22Rv1 (cell line): ENCODE data around the gene SUSD3.

Experiments
- H3K27ac ChIP-seq: fragments of 450-650 bp; 2 replicates; pipeline ENCODE4 v1.5.1; 2017
- CTCF ChIP-seq: fragments of 450-650 bp; IDR thresholded peaks from 2 replicates; pipeline ENCODE4 v1.5.1; 2017; ENCODE audit warnings: mild to moderate bottlenecking
- ZFX ChIP-seq: fragments of 450-650 bp; IDR thresholded peaks from 2 replicates; pipeline ENCODE4 v1.6.1; 2017; ENCODE audit warnings: antibody characterized with exemption, borderline replicate concordance

Gene SUSD3

GRCh38 chr9:93031629-93032430 is 26.7 kb upstream of the SUSD3 start:
- no peak overlapping the region for H3K27ac ChIP-seq
- TF ChIP-seq ZFX: no peak
- no peak for TF ChIP-seq CTCF

- no peak for TF ChIP-seq ZFX
- no peak for TF ChIP-seq CTCF
Measured at GRCh38 chr9:93032545-93032944, 26.0 kb upstream of the SUSD3 start.

GRCh38 chr9:93033531-93033930 is 25.0 kb upstream of the SUSD3 start:
- TF ChIP-seq CTCF (no peak), ZFX (no peak)
- H3K27ac ChIP-seq: no peak overlapping the region

More at GRCh38 chr9:93032545-93032944, 26.0 kb upstream of the SUSD3 start:
- H3K27ac ChIP-seq: no peak overlapping the region

- TF ChIP-seq CTCF: no peak
- no peak for TF ChIP-seq ZFX
- no peak overlapping the region for H3K27ac ChIP-seq
Measured at GRCh38 chr9:93035106-93035660, 23.3 kb upstream of the SUSD3 start.

GRCh38 chr9:93035821-93036351 is 22.6 kb upstream of the SUSD3 start:
- H3K27ac ChIP-seq: no peak overlapping the region
- TF ChIP-seq CTCF (no peak), ZFX (no peak)

GRCh38 chr9:93036887-93037475 is 21.5 kb upstream of the SUSD3 start:
- TF ChIP-seq CTCF (no peak), ZFX (no peak)
- no peak overlapping the region for H3K27ac ChIP-seq

GRCh38 chr9:93037476-93037971 is 21.0 kb upstream of the SUSD3 start:
- no peak overlapping the region for H3K27ac ChIP-seq

More at GRCh38 chr9:93037476-93037971, 21.0 kb upstream of the SUSD3 start:
- no peak for TF ChIP-seq CTCF
- no peak for TF ChIP-seq ZFX
